ENCODE results near the gene CCDC30.

- TF ChIP-seq GATA2 (IDR thresholded peaks at IDR 0.05; ENCODE audit: low read depth, low read length) (no peak), GATA3 (IDR thresholded peaks at IDR 0.05; ENCODE audit: low read depth, low read length) (no peak)
Measured at GRCh38 chr1:42698081-42698813, 235.2 kb downstream of the CCDC30 start.

Measured in SH-SY5Y (cell line).